GM12865 (cell line): ENCODE results near the gene EFEMP2.

Experiments used
- DNase-seq: peaks from one replicate; pipeline ENCODE4 v3.0.0; 2010; ENCODE audit warnings: low read depth
- H3K4me3 ChIP-seq: 2 replicates; pipeline ENCODE4 v1.5.1; 2011; ENCODE audit warnings: mild to moderate bottlenecking, low read depth, low read length, control low read depth
- TF ChIP-seq, protein P1 (sequence below): IDR thresholded peaks from 2 replicates; pipeline ENCODE4 v1.5.1; 2011; ENCODE audit warnings: low read length, control low read depth, low read depth, inconsistent platforms; ENCODE audit not compliant: insufficient read depth; ENCODE audit errors: missing control alignments

EFEMP2 gene

DNA sequence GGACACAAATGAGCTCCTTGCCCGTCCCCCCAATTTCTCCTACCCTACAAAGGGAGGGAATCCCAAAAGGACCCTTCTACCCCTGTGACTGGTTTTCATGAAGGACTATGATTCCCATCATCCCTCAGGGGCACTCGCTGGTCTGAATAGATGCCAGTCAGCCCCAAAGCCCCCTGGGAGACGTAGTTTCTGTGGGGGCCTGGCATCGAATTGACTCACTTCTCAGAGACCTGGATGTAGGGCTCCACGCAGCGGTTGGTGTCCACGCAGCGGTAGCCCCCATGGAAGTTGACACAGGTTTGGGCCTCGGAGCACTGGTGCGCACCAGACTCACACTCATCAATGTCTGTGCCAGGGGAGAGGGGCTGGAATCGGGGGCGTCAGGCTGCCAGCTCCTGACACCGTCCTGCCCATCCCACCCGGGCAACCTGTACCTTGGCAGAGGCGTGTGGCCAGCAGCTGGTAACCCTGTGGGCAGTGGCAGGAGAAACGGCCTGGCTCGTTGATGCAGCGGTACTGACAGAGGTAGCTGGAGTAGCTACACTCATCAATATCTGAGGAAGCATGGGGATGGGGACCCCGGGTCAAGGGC, 4.4 kb downstream of the EFEMP2 start:
- DNase-seq = peak; percentile 39
- no peak overlapping the region for H3K4me3 ChIP-seq
- TF ChIP-seq, protein P1, sequence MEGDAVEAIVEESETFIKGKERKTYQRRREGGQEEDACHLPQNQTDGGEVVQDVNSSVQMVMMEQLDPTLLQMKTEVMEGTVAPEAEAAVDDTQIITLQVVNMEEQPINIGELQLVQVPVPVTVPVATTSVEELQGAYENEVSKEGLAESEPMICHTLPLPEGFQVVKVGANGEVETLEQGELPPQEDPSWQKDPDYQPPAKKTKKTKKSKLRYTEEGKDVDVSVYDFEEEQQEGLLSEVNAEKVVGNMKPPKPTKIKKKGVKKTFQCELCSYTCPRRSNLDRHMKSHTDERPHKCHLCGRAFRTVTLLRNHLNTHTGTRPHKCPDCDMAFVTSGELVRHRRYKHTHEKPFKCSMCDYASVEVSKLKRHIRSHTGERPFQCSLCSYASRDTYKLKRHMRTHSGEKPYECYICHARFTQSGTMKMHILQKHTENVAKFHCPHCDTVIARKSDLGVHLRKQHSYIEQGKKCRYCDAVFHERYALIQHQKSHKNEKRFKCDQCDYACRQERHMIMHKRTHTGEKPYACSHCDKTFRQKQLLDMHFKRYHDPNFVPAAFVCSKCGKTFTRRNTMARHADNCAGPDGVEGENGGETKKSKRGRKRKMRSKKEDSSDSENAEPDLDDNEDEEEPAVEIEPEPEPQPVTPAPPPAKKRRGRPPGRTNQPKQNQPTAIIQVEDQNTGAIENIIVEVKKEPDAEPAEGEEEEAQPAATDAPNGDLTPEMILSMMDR = no peak

DNA sequence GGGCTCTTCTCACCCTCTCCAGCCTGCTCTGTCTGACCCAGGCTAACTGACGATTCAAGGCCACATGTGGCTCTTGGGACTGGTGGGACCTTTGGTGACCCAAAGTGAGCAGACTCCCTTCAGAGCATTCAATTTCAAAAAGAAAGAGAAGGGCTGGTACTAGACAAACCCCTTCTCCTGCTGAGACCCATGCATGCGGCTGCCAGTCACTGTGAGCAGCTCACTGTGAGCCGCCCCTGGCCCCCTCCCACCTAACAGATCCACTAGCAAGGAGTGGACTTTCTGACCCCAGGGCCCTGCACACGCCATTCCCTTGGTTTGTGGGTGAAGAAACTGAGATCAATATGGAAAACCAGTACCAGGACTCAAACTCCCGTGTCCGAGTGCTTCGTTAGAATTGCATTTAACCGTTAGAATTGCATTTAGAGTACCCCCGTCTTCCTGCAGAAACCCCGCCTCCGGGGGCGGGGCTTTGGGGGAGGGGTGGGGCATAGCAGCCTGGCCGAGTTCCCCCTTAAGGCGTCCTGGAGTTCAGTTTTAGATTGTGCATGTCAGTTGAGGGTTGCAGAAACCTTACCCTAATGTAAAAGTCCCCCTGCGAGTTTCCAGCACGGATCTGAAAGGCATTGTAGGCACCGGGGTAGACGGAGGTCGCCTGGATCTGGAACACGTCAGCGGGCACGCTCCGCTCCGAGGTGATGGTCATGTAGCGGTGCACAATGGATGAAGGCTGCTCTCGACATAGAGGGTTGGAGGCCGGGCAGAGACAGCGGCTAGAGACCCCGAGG, 5.1 kb downstream of the EFEMP2 start:
- DNase-seq = no peak
- TF ChIP-seq, protein P1 = no peak
- H3K4me3 ChIP-seq = no peak overlapping the region

DNA sequence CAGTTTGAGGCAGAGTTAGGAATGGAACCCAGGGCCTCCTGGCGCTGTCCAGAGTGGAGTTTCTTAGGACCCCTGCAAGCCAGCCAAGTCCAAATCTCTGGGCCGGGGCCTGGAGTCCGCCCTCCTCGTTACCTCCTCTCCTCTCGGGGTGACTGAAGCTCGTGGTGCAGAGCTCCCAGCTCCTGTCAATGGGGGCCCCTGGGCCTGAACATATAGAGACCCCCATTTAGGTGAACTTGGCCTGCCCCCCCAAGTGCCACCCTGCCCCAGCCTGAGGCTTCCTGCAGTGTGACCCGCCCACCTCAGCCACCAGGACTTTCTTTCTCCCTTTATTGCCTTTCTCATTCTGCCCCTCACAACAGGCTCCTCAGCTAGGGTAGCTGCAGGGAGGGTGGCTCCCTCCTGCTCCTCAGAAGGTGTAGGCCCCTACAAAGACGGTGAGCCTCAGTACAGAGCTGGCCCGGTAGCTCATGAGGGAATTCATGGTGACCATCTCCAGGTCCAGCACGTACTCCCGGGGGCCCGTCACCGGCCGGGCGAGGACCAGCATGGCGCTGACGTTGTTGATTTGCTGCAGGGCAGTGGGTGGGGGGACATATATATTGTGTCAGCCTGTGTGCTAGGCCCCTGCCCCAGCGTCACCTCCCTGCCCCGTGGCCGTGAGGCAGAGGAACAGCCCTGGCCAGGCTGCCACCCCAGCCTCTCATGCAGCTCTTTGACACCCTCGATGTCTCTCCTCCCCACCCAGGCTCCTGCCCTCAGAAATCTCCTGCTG, 5.9 kb downstream of the EFEMP2 start:
- H3K4me3 ChIP-seq = no peak overlapping the region
- TF ChIP-seq, protein P1 = no peak
- no peak for DNase-seq

DNA sequence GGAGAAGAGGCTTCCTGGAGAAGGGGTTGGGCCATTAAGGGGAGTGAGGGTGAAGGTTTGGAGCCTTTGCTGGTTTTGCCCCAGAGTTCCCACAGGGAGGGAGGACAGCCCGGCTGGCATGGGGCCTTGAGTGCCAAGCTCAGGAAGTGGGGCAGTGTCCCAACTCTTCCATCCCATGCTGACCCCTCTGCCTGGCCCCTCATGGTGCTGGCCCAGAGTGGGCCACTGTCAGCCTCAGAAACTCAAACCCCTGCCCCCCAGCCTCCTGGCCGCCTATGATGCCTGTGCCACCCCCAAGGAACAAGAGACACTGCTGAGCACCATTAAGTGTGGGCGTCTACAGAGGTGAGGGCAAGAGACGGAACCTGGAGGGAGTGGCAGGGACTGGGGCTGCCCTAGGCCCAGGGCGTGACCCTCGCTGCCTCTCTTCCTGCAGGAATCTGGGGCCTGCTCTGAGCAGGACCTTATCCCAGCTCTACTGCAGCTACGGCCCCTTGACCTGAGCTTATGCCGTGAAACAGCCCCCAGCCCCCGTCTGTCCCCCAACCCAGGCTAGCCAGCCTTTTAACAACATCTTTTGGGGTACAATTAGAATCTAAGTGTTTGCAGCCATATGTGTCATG, 6.9 kb downstream of the EFEMP2 start:
- DNase-seq = peak; percentile 1
- TF ChIP-seq, protein P1 = no peak
- H3K4me3 ChIP-seq = no peak overlapping the region

DNA sequence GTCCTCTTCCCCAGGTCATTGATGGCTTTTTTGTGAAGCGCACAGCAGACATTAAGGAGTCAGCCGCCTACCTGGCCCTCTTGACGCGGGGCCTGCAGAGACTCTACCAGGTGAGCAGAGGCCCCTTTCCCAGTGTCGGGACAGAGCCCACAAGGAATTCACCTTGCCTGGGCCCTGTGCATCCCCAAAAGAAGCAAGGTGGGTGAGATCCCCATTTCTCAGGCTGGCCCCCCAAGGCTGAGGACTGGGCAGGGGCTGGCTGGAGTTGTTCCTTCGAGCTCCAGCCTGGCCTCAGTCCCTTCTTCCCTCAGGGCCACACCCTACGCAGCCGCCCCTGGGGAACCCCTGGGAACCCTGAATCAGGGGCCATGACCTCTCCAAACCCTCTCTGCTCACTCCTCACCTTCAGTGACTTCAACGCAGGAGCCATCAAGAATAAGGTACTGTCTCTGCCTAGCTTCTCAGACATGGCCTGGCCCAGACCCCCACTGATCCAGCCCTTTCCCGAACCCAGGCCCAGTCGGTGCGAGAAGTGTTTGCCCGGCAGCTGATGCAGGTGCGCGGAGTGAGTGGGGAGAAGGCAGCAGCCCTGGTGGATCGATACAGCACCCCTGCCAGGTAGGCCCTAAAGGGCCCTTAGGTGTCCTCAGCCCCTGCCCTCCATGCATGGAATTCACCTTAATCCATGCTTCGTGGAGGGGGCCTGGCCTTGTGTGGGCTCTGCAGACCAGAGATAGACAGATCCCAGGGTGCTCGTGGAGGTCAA, 7.7 kb downstream of the EFEMP2 start:
- TF ChIP-seq, protein P1 = no peak
- peak; percentile 1 for DNase-seq

More for the DNA sequence above, 7.7 kb downstream of the EFEMP2 start:
- H3K4me3 ChIP-seq = no peak overlapping the region
